Epithelial cell of proximal tubule (primary cell): ENCODE data around the gene ANKFY1. TPM values are rescaled to one million over a fixed set of nuclear protein-coding genes. Genes with fewer than 3 reads are reported as not detected.

Source experiments
- DNase-seq: peaks from one replicate; pipeline ENCODE4 v3.0.0-alpha.2; 2011; ENCODE audit warnings: low read depth
- H3K4me3 ChIP-seq: 2 replicates; pipeline ENCODE4 v1.5.1; 2011; ENCODE audit warnings: low read depth, mild to moderate bottlenecking, low read length
- total RNA-seq: library from RNA; depleted of rRNA; stranded (reverse); fragments of >200 nt; gene quantifications from 2 replicates; pipeline ENCODE4 v1.2.3, GENCODE V29; 2015
- TF ChIP-seq, protein P1 (sequence below): conservative IDR thresholded peaks from 2 replicates; pipeline ENCODE4 v1.5.1; 2012; ENCODE audit warnings: low read depth, mild to moderate bottlenecking, low read length

ANKFY1 gene
- total RNA-seq, 1 donor from 2014 or later, result 15.0 TPM

- no peak overlapping the region for H3K4me3 ChIP-seq
- DNase-seq, result no peak
- TF ChIP-seq, protein P1, sequence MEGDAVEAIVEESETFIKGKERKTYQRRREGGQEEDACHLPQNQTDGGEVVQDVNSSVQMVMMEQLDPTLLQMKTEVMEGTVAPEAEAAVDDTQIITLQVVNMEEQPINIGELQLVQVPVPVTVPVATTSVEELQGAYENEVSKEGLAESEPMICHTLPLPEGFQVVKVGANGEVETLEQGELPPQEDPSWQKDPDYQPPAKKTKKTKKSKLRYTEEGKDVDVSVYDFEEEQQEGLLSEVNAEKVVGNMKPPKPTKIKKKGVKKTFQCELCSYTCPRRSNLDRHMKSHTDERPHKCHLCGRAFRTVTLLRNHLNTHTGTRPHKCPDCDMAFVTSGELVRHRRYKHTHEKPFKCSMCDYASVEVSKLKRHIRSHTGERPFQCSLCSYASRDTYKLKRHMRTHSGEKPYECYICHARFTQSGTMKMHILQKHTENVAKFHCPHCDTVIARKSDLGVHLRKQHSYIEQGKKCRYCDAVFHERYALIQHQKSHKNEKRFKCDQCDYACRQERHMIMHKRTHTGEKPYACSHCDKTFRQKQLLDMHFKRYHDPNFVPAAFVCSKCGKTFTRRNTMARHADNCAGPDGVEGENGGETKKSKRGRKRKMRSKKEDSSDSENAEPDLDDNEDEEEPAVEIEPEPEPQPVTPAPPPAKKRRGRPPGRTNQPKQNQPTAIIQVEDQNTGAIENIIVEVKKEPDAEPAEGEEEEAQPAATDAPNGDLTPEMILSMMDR, result no peak
These were observed 87.6 kb downstream of the ANKFY1 start for GRCh38 chr17:4175921-4176807.

DNA sequence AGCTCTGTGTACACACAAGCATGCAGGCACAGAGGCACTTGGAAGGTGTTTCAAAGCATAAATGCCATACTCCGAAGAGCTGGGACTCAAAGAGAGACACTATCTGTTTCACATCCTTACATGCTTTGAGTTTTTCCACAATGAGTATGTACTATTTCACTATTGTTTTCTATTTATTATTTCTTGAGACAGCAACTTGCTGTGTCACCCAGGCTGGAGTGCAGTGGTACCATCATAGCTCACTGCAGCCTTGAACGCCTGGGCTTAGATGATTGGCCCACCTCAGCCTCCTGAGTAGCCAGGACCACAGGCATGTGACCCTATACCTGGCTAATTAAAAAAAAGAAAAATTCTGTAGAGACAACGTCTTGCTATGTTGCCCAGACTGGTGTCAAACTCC is 89.2 kb downstream of the ANKFY1 start:
- H3K4me3 ChIP-seq, result no peak overlapping the region
- TF ChIP-seq, protein P1, result no peak
- DNase-seq, result no peak

- no peak for DNase-seq
- H3K4me3 ChIP-seq, result no peak overlapping the region
- TF ChIP-seq, protein P1, result no peak
These were observed 90.0 kb downstream of the ANKFY1 start for GRCh38 chr17:4173781-4174180.

GRCh38 chr17:4172356-4172755 is 91.4 kb downstream of the ANKFY1 start:
- H3K4me3 ChIP-seq, result no peak overlapping the region
- TF ChIP-seq, protein P1, result no peak

DNA sequence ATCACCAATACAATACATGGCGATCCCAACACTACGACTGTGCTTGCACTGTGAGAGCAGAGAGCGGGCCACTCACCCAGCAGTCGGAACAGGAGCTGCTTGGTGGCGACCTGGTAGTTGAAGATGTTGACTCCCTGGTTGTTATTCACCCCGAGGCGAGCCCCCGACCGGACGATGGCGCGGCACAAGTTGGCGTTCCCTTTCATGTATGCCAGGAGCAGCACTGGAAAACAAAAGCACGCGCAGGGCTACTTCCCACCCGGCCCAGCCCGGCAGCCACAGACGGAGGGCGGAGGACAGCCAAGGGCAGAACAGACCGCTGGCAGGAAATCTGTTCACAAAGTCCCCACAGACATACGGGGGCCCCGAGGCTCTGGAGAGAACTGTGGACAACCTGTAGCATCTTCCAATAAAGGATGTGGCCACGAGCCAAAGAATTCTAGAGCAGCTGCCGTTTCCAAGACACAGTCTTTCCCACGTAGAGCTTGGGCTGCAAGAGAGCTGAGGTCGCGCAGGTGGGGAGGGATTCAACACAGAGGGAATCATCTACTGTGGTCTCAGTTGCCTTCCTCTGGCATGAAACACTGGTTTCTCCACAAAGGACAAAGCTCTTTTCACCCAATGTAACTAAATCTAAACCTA is 93.0 kb downstream of the ANKFY1 start:
- H3K4me3 ChIP-seq, result no peak overlapping the region
- TF ChIP-seq, protein P1, result no peak

More at GRCh38 chr17:4172356-4172755, 91.4 kb downstream of the ANKFY1 start:
- DNase-seq, result no peak

GRCh38 chr17:4167786-4168185 is 96.0 kb downstream of the ANKFY1 start:
- no peak for DNase-seq
- no peak overlapping the region for H3K4me3 ChIP-seq
- TF ChIP-seq, protein P1, result no peak

More for the DNA sequence above, 93.0 kb downstream of the ANKFY1 start:
- no peak for DNase-seq
